Epidermal melanocyte (primary cell): ENCODE measurements around the gene MEIS2.

Experiments
- DNase-seq: peaks from one replicate; pipeline ENCODE4 v3.0.0; 2011; ENCODE audit warnings: low spot score; ENCODE audit not compliant: insufficient read length

Gene MEIS2

DNA sequence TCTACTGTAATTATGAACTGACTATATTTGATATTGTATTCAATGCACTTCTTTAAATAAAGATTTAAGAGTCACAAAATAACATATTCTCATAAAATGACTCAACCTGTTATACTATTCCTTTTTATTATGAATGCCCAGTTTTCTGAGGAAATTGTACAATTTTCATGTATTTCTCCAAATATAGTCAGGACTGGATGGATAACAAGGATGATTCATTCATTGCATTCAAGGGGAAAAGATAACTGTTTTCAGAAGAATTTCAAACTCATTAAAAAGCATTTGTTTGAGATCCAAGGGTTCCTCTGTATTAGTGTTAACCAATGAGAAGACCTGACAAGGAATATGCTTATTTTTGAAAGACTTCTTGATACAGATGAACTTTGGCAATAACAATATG is 163.7 kb downstream of the MEIS2 start:
- no peak for DNase-seq

DNA sequence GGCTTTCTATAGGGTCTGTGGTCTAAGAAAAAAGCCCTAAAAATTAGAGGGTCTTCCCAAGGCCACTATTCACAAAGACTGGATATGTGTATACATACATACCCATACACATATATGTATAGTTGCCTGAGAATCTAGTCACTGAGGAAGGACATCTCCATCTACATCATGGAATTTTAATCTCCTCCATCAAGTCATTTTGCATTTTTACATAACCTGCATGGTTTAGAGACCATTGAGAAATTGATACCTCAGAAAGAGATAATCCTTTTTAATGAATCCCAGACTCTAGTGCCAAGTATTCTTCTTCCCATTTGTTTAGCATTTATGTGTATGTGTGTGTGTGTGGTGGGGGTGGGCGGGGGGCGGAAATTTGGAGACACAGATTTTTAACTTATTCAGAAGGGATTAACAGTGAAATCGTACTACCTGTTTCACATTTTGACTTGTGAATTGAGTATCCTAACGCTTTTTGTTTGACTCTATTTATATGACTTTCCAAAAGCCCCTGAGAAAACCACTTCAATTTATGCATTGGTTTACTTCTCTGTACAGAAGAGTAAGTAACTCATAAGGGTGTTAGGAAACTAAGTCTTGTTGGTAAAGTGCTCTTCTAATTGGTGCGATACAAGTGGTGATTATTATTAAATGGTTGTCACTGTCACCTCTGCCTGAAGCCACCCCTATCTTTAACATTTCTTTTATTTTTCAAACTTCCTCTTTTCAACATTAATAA is 166.9 kb downstream of the MEIS2 start:
- no peak for DNase-seq

DNA sequence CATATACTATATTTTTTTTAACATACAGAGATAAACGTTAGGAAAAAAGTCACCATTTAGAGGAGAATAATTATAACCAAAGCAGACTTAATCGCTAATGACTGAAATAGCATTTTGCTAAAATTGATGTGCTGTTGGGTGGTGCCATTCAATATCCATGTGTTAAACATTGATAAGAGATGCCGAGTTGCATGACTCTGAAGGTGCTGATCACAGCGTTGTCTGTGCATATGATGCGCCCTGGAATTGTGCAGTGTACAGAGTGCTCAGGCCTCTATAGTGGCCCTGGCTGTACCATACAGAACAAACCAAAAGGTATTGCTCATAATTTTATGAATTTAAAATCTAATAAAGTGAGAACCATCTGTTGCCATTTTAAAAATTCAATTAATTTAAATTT is 168.3 kb downstream of the MEIS2 start:
- no peak for DNase-seq

DNA sequence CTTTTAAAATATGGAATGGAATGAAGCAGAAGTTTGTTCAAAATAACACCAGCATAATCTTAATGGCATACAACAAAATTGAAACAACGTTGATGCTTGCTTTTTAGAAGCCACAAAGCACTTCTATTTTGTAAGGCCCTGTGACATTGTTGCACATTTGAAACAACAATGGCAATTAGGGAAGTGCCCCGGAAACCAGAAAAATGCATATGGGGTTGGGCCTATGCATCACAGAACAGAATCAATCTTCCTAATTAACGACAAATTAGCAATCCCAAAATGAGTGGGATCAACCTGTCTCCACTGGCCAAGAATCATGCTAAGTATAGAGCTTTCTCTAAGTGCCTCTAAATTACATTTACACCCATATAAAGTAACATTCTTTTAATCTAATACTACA is 168.9 kb downstream of the MEIS2 start:
- no peak for DNase-seq

DNA sequence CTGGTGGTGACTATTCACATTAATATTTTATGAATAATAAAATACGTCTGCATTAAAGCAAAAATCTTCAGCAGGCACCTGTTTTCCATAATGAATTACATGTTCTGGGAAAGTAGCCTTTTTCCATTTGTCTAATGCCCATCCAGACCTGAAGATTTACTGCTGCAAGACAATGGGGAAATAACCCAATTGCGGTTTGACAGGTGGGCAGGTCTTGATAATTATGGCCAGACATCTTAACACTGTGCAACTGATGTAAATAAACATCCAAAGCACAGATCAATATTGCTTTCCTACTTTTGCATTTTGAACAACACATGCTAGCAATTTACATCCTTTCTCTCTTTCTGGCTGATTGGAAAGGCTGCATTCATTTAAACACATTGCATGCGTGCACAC is 173.9 kb downstream of the MEIS2 start:
- DNase-seq, result no peak

GRCh38 chr15:36925653-36926426 is 174.5 kb downstream of the MEIS2 start:
- no peak for DNase-seq

- DNase-seq, result no peak
Measured at GRCh38 chr15:36925049-36925448, 175.3 kb downstream of the MEIS2 start.

DNA sequence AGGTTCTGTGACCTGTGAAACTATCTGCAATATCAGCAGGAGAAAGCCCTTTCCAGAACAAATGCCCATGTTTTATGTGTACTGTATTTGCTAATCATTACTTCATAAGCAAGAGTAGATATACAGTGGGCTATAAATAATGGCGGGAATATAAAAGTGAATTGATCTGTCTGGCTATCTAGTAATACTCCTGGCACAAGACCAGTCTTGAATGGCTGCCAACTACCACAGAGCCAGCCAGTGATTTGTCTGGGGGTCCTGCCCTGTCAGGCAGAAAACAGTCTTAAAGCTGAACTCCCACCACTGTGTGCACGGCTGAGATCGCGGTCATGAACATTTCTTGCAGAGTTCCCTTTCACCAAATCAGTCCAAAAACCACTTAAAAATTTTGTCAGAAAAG is 176.3 kb downstream of the MEIS2 start:
- no peak for DNase-seq

GRCh38 chr15:36921484-36922091 is 178.8 kb downstream of the MEIS2 start:
- no peak for DNase-seq

GRCh38 chr15:36917411-36918267 is 182.7 kb downstream of the MEIS2 start:
- DNase-seq, result no peak

DNA sequence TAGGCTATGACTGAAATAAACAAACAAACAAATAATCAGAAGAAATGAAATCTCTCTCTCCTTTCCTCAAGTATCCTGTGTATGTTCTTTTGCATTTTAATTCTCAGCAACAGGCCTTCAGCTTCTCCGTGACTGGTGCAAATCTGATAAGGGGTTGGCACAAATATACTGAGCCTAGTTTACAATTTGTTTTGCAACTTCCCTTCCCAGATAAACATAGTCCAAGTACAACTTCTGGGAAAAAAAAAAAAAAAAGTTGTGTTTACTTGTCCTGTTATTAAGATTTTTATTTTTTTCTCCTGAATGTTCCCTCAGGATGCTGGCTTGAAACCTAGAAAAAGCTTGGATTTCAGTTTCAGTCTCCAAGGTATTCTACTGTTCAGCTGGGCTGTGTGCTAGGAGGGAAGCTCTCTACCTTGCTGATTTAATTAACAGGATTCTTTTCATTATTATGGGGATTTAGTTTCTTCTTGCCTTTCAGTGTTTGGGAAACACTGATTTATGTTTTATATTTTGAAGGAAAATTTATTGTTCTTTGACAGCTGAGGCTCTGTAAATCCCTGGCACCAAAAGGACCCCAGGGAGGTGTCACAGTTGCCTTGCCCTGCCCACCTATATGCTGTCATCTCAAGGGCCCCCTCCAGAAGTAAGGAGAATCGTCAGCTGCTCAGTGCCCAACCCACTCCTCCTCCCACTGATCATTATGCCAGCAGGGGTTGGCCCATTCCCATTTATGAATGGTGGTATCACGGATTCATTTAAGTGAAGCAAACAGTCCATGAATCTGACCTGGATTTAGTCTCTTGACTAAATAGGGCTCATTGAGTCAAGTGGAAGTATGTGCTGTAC is 185.2 kb downstream of the MEIS2 start:
- DNase-seq, result no peak

DNA sequence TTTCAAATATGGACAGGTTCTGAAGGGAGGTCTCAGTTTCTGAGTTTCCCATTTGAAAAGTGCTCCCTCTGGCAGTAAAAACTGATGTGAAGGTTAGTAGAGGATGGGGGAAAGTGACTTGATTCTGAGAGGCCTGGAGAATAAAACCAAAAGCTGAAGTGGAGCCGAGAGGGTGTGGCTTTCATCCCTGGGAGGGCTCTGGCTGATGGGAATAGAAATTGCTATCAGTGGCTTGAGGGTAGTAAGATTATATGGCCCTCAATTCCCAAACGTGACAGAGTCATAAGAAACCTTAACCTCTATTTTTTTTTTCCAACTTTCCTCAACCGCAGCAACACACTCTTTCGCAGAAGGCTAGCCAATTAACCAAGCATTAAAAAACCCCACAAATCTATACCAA is 185.9 kb downstream of the MEIS2 start:
- no peak for DNase-seq

DNA sequence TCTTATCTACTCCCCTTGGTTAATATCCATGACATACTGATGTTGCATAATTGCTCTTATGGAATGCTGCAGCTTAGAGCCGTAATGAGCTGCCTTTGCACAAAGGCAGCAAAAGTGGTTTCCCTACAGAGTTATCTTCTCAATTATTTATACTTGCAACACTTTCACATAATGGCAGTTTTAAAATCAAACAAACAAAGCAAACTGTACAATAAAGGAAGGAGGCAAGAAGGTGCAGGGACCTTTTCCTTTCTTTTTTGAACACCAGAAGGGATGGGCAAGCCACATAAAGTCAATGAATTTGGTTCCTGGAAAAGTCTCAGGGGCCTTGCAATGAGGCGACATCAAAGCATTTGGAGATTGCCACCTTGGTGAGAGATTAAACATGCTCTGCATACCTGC is 188.0 kb downstream of the MEIS2 start:
- DNase-seq, result no peak

DNA sequence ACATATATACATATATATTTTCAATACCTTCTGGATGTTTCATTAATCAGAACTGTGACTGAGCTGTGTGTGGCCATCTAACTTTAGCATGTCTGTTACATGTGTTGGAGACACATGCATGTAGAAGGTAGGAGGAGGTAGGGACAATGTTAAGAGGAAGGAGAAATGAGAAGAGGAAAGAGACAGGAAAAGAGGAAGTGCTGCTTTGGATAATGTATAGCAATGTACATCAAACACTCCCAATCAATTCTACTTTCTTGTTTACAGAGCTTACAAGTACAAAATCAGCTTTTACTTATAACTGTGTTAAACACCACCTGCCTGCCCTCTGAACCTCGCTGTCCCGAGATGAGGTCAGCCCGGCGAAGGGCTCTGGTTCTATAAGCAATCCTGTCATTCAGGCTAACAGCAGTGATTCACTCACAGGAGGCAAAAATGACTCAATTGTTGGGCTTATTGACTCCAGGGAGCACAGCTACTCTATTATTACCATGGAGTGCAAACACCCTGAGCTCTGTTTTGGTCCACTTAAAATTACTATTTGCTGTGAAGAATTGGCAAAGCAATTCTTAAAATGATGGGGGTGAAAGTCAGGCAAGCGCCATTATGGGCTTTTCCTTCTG is 188.9 kb downstream of the MEIS2 start:
- no peak for DNase-seq

- DNase-seq, result no peak
Measured at GRCh38 chr15:36908991-36909390, 191.4 kb downstream of the MEIS2 start.

DNA sequence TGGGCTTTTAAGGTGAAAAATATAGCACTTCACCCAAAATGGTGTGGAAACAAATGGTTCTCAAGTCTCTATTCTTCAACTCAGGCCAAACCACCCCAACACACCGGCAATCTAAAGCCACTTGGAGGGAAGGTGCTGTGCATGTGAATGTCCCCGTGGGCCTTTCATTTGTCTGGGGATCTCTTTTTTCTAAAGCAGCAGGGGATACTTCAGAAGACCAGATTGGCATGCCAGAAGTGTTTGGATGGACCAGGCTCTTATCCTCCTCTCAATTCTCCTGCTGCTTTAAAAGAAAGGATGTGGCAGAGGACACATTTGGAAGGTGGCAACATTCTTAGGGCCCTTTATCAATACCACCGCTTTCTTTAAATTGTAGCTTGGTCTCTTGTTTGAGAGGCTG is 193.1 kb downstream of the MEIS2 start:
- no peak for DNase-seq

DNA sequence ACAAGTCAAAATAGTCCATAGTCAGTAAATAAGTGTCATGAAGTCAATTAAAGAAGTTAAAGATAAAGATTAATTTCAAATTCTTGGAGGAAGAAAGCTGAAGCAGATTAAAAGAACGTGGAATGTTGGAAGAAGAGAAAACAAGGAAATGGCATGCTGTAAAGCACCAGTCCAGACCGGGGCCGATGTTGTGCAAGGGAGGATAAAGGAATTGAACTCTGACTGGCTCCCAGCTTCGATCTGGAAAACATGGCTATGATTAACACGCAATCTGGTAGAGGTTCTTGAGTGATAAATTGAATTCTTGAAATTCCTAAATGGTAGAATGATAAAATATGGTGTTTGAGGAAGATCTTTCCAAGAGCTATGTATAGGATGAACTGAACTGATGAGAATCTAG is 194.4 kb downstream of the MEIS2 start:
- DNase-seq, result no peak

- no peak for DNase-seq
Measured at GRCh38 chr15:36904715-36905114, 195.6 kb downstream of the MEIS2 start.

GRCh38 chr15:36903922-36904556 is 196.3 kb downstream of the MEIS2 start:
- no peak for DNase-seq

GRCh38 chr15:36903195-36903594 is 197.2 kb downstream of the MEIS2 start:
- no peak for DNase-seq
